GM19025 (cell line): ENCODE results near the gene GAB2.
"Not testable (repeated sequence)": the region's sequence is repeated elsewhere in the genome, so short reads cannot be mapped to it uniquely, and the experiment has no call there.

Source experiments
- ATAC-seq: cut with Tn5 transposase; IDR thresholded peaks from one replicate; pipeline ENCODE4 v1.9.1; 2021; ENCODE audit warnings: mild to moderate bottlenecking, low read depth, moderate library complexity; ENCODE audit not compliant: unreplicated experiment

The GAB2 gene

DNA sequence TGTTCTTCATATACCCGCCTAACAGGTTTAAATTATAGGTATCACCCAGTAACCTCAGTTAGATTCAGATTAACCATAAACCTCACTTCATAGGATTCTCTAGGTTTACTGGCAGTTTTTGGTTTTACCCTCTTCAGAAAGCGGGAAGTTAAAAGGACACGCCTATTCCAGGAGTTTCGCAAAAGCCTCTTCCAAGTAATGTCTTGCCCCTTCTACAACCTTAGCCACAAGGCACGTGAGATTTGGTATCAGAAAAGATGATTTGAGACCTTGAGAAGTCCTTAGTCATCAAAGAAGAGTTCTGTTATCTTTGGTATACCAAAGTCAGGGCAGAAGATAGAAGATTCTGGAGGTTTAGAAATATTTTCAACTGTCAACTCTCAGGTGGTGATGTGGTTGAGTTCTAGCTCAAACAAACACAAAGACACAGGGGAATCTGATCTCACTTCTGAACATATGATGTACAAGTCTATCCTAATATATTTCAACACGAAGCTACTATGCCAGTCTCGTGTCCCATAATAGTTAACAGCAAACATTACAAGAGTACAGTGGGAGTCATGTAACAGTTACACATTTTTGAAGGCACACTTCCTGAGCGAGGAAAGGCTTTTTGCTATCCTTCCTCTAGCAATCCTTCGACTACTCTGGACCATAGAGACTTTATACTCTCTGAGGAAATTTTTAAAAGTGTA, 125.4 kb downstream of the GAB2 start:
- no peak for ATAC-seq

DNA sequence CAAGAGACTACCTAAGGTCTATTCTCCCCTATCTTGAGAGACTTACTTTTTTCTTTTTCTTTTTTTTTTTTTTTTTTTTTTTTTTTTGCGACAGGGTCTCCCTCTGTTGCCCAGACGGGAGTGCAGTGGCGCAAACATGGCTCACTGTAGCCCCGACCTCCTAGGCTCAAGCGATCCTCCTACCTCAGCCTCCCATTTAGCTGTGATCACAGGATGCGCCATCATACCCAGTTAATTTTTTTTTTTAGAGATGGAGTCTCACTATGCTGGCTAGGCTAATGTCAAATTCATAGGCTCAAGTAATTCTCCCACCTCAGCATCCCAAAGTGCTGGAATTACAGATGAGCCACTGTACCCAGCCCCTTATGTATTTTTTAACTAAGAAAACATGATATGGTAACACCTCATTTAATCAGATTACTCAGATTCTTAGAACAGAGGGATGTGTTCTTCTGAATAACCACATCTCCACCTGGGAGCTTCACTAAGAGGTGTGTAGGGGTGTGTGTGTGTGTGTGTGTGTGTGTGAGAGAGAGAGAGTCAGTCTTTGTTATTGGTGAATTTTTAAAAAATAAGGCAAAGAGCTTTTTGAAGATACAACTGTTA, 126.0 kb downstream of the GAB2 start:
- no peak for ATAC-seq

DNA sequence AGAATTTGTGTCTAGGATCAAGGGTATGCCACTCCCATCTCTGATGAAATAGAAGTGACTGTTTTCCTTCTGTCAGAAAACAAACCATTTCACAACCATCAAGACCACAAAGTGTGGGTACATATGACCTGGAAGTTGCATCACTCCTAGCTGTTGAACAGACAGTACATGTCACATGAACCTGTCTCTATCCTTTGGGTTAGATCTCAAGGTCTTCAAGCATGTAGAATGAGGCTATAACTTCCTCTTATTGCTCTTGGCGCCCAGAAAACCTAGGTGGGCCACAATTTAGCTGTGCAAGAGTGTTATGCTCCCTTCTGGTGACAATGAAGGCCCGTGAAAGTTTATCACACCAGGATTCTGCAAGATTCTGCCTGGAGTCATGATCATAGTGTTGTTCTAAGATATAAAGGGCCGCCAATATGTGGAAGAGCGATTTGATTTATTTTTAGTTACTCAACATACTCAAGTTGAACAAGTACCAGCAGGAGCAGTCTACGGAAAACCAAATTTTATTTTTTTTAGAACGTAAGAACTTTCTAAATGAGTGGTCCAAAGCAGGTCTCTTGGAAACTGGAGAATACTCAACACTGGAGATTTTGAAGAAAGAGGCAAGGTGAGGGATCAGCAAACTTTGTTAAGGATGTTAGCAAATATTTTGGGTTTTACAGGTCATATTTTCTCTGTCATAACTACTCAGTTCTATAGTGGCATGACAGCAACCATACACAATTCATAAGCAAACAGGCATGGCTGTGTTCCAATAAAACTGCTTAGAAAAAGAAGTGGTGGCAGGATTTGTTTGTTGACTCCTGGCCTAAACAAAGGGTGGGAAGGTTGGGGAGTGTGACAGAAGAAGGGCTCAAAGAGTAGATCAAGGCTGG, 127.1 kb downstream of the GAB2 start:
- no peak for ATAC-seq

DNA sequence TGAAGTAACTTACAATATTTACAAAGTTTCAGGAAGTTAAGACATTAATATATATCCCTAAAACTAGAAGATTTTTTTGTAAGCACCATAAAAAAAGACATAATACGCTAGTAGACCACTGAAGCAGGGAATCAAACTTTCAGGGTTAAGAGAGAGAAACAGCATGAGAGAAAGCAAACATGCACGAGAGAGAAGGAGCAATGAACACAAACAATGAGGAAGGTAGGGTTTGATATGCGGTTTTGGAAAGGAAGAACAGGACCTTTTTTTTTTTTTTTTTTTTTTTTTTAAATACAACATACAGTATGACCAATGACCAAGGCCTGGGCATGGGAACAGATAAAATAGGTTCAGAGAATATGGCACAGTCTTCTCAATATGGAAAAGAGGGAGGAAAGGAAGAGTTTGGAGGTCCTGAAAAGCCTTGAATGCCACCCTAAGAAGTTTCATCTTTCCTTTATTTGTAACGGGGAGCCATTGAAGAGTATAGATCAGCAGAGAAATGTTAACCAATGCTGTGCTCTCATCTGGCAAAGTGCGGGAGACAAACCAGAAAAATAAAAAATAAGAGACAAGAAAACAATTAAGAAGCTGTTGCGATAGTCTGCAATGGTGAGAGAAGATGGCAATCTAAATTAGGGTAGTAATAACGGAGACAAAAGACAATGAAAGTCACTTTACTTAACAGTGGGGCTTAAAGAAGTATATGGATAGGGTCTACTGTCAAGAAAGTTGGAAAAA, 127.9 kb downstream of the GAB2 start:
- ATAC-seq: no peak

DNA sequence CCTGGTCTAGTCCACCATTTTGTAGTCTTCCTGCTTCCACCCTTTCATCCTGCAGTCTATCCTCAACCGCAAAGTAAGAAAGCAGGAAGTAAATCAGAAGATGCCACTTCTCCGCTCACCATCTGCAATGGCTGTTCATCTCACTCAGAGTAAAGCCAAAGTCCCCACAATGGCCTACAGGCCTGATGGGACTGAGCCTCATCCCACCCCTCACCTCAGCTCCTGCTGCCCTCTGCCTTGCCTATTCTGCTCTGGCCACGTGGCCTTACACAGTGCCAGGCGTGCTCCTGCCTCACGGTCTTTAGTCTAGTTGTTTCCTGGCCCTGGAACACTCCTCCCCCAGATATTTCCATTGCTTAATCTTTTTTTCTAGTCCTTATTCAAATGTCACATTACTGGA, 133.4 kb downstream of the GAB2 start:
- no peak for ATAC-seq

DNA sequence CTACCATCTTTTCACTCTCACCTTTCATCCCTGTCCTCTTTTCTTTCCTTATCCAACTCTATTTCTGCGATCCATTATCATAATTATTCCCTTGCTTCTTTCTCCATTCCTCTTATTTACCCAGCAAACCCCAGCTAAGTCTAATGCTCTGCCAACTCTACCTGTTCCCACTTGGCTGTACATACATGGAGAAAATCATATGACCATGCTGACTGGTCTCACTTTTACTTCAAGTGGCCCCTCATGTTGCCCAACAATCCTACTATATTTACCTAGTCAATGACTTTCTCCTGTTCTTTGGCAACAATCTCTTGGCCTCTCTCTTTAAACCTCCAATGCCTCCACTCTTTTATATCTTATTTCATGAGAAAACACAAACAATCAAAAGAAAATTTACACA, 134.8 kb downstream of the GAB2 start:
- no peak for ATAC-seq

DNA sequence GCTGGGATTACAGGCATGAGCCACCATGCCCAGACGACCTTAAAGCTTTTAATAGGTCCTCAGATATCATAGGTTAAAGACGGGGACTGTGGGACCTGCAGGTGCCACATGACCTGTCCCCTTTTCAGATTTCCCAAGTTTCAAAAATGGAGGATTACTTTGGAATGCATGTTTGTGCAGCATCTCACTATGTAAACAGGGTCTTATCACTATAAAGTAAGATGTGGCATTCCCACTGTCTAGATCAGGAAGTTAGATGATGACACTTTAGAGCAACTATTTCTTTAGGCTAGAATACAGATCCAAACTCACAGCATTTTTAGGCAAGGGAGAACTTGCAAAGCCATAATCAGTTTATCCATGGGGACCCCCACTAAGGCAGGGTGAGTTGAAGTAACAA, 136.1 kb downstream of the GAB2 start:
- ATAC-seq: no peak

DNA sequence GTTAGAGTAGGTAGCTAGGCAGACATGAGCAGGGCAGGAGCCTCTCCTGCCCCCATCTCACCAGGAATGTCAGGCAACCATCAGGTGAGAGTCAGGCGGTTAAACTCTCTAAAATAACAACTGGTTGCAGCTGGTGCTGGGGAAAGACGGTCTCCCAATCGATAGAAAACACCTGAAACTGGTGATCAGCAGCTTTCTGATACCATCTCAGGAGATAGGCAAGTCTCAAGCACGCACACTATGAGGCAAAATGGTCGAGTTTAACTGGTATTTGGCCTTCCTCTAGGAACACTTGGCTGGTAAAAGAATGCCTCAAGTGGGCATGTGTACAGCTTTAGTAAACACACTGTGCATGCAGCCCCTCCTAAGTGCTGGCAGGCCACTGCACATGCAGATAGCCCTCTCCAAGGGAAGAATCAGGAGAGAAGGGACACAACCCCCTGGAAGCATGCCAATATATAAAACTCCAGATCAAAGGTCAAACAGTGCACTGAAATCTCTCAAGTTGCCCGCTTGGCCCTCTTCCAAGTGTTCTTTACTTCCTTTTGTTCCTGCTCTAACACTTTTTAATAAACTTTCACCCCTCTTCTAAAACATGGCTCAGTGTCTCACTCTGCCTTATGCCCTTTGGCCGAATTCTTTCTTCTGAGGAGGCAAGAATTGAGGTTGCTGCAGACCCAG, 140.2 kb downstream of the GAB2 start:
- ATAC-seq: no peak

DNA sequence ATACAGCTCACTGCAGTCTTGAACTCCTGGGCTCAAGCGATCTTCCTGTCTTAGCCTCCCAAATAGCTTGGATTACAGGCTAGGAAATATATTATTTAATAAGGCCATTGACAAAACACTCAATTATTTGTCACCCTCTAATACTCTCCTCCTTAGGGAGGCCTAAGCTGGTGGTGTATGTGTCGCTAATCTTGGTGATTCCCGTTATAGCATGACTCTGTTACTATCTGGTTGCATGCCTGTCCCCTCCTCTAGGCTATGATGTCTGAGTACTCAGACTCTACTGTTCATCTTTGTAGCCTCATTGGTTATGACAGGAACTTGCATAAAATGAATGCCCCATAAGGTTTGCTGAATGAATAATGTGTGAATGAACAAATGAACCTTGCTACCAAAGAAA, 141.3 kb downstream of the GAB2 start:
- ATAC-seq: no peak

DNA sequence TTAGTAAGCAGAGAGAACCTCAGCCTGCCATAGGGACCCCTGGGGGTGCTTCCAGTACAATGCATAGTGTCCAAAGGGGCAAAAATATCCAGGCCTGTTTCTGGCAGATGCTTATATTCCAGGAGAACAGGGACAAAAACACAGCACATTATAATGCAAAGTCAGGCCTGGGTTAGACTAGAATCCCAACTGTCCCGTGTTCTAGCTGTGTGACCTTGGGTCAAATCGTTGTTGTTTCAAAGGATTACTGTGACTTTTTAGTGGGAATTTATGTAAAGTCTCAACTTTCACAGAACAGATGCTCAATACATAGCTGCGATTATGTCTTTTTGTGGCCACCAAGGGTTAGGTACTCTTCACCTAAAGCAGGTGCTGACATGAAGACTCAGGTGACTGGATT, 142.9 kb downstream of the GAB2 start:
- ATAC-seq: no peak

DNA sequence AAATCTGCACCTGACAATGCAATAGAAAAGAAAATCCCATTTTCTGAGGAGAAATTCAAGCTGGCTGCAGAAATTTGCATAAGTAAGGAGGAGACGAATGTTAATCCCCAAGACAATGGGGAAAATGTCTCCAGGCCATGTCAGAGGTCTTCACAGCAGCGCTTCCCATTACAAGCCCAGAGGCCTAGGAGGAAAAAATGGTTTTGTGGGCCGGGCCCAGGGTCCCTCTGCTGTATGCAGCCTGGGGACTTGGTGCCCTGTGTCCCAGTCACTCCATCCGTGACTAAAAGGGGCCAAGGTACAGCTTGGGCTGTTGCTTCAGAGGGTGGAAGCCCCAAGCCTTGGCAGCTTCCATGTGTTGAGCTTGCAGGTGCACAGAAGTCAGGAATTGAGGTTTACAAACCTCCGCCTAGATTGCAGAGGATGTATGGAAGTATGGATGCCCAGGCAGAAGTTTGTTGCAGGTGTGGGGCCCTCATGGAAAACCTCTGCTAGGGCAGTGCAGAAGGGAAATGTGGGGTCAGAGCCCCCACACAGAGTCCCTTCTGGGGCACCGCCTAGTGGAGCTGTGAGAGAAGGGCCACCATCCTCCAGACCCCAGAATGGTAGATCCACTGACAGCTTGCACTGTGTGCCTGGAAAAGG, 144.9 kb downstream of the GAB2 start:
- not testable (repeated sequence) for ATAC-seq

DNA sequence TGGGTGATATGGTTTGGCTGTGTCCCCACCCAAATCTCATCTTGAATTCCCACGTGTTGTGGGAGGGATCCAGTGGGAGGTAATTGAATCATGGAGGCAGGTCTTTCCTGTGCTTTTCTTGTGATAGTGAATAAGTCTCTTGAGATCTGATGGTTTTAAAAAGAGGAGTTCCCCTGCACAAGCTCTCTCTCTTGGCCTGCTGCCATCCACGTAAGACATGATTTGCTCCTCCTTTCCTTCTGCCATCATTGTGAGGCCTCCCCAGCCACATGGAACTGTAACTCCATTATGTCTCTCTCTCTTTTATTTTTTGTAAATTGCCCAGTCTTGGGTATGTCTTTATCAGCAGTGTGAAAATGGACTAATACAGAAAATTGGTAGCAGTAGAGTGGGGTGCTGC, 145.8 kb downstream of the GAB2 start:
- ATAC-seq: not testable (repeated sequence)

DNA sequence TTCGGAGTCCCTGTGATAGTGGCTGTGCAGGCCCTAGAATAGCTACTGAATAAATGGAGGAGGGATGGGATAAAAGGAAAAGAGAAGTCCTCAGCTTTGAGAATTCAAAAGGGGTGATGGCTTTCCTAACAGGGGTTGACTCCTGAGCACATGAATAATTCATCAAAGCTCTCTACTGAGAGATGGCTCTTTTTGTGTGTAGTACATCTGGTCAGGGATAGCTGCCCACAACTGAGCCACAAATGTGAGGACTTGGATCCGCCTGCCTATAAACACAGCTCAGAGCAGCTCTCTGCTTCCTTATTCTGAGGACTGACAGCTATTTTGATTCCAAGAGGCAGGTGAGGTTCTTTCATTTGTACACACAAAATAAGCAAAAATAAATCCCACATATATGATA, 146.6 kb downstream of the GAB2 start:
- no peak for ATAC-seq

DNA sequence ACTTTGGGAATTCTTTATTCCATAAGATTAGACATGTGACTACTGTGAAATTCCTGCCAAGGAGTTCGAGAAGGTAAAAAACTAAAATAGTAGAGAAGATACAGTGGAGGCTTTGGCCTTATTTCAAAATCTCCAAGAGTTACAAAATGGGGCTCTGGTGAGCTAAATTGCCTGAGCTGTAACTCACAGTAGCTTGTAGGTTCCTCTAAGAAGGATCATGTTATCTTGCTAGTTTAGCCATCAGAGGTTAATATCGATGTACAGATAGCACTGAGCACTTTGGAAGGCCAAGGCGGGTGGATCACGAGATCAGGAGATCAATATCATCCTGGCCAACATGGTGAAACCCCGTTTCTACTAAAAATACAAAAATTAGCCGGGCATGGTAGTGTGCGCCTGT, 147.8 kb downstream of the GAB2 start:
- no peak for ATAC-seq

DNA sequence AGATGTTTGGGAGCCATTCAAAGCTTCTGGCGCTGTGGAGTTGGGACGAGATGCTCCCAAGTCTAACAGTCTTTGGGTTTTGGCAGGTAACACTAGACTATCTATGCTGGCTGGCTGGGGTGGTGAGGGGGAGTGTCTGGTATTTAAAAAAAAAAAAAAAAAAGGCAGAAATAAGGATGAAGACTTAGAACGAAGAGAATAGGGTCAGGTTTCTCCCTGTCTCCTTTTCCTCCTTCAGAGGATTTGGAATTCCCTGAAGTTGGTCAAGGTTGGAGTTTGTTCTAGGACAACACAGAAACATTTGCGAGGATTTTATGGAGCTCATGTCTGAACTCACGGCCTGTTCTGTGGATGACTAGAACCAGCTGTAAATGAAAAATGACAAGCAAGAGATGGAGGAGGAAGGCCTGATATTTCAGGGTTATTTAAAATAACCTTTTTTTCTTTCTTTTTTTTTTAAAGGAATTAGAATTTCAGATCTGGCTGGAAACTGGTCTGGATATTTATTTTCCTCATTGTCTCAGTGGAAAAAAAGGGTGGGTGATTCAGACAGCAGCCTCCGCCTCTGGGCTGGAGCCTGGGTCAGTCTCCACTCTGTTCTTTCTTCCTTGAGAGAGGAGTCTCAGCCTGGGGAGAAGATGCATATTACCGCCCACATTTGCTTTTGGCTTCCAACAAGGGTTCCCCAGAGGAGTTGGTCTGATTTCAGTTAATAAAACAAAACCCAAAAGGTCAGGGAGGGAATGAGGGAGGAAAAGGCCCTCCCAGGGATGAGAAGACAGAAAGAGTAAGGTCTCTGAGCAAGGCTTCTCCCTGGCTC, 148.8 kb downstream of the GAB2 start:
- no peak for ATAC-seq

DNA sequence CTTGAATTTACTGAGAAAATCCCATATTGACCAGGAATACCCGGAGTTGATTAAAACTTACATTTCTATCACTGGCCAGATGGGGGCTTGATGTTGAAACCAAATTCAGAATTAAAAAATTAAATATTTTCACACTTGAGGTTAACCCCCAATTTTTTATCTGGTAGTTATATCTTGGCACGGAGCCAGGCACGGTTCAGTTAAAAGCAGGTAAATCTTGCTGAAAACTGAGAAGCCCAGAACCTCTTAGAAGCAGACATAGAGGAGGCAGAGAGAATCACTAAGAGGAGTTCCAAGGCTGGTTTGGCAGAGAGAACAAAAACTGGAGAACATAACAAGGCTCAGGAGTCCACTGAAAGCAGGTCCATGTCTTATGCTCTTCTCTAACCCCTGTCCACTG, 151.2 kb downstream of the GAB2 start:
- no peak for ATAC-seq

DNA sequence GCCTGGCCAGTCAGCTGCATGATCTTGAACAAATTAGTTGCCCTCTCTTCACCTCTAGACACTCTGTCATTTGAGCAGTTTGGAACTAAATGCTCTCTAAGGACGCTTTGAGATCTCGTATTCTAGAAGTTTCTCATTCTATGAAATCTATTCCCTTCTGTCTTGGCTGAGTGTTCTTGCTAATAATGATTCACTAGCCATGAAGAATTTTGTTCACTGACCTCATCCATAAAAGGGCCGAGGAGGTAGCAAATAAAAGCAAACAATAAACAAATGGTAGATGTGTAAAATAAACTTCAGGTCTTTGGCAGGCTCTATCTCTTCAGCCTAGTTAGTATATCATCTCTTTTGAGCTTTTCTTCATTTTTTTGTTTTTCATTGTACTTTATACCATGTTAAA, 152.3 kb downstream of the GAB2 start:
- ATAC-seq: no peak

DNA sequence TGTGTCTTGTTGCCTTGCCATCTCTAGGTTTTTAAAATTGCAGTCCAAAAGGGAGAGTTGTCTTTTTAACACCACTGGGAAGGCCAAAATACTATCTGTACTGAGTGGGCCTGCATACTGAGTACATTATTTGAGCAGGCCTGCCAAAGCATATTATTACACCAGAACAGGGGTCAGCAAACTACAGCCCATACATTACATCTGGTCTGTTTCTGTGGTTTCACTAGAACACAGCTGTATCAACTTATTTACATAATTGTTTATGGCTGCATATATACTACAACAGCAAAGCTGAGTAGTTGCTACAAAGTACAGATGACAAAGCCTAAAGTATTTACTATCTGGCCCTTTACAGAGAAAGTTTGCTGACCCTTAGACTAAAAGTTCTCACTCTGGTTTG, 154.9 kb downstream of the GAB2 start:
- no peak for ATAC-seq

DNA sequence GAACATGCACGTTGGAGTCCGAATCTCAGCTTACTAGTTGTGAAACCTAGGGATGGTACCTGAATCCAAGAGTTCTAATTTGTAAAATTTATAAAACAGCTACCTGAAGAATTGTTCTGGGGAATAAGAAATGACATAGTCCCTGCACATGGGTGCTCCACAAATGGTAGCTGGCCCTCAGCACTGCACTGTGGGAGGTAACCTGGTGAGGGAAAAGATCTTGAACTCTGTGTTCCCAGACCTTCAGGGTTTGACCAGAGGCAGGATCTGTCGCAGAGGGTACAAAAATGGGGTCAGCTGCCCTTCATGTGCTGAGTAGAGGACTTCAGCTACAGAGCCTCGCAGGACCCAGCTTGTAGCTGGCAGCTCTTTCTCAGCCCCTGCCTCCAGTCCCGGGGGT, 155.4 kb downstream of the GAB2 start:
- ATAC-seq: no peak
